ENCODE data around the gene SLC9A5.

SLC9A5 gene

GRCh38 chr16:67258161-67258835 is 9.5 kb downstream of the SLC9A5 start:
- Histone ChIP-seq H2AFZ (ENCODE audit: low read depth, low read length) (no peak overlapping the region), H3K4me2 (ENCODE audit: low read length) (no peak overlapping the region), H3K4me3 (ENCODE audit: low read length) (no peak overlapping the region), H3K9ac (ENCODE audit: low read length) (no peak overlapping the region), H3K27ac (ENCODE audit: low read length) (no peak overlapping the region), H3K27me3 (ENCODE audit: low read depth, low read length) (no peaks in the 10 kb centered on the region), H4K20me1 (ENCODE audit: insufficient read depth, low read length) (no peaks in the 10 kb centered on the region), H3K9me3 (ENCODE audit: insufficient read depth, low read length) (no peaks in the 10 kb centered on the region), H3K4me1 (ENCODE audit: low read length) (no peaks in the 10 kb centered on the region), H3K79me2 (ENCODE audit: low read length) (no peaks in the 10 kb centered on the region), H3K36me3 (replicated peaks; ENCODE audit: low read depth, low read length) (peaks cover 12% of the 10 kb centered on the region)
- no peak for TF ChIP-seq EZH2phosphoT487 (IDR thresholded peaks at IDR 0.05; ENCODE audit: low read depth)
- no peak for TF ChIP-seq CTCF (IDR thresholded peaks at IDR 0.05; ENCODE audit: low read depth, low read length)

- H3K4me2 ChIP-seq (ENCODE audit: low read length) = no peak overlapping the region
- no peaks in the 10 kb centered on the region for H3K27me3 ChIP-seq (ENCODE audit: low read depth, low read length)
- H3K27ac ChIP-seq (ENCODE audit: low read length) = no peak overlapping the region
- H3K4me3 ChIP-seq (ENCODE audit: low read length) = no peak overlapping the region
- H3K79me2 ChIP-seq (ENCODE audit: low read length) = no peaks in the 10 kb centered on the region
- no peak overlapping the region for H2AFZ ChIP-seq (ENCODE audit: low read depth, low read length)
- H3K36me3 ChIP-seq (replicated peaks; ENCODE audit: low read depth, low read length) = peaks cover 12% of the 10 kb centered on the region
- TF ChIP-seq EZH2phosphoT487 (IDR thresholded peaks at IDR 0.05; ENCODE audit: low read depth) (no peak), CTCF (IDR thresholded peaks at IDR 0.05; ENCODE audit: low read depth, low read length) (no peak)
- no peaks in the 10 kb centered on the region for H4K20me1 ChIP-seq (ENCODE audit: insufficient read depth, low read length)
- H3K9me3 ChIP-seq (ENCODE audit: insufficient read depth, low read length) = no peaks in the 10 kb centered on the region
- no peak overlapping the region for H3K9ac ChIP-seq (ENCODE audit: low read length)
- no peaks in the 10 kb centered on the region for H3K4me1 ChIP-seq (ENCODE audit: low read length)
These were observed 10.9 kb downstream of the SLC9A5 start for GRCh38 chr16:67259705-67260104.

- TF ChIP-seq CTCF (IDR thresholded peaks at IDR 0.05; ENCODE audit: low read depth, low read length) (peak; percentile 65), EZH2phosphoT487 (IDR thresholded peaks at IDR 0.05; ENCODE audit: low read depth) (no peak)
- Histone ChIP-seq H3K79me2 (ENCODE audit: low read length) (no peaks in the 10 kb centered on the region), H3K9ac (ENCODE audit: low read length) (no peak overlapping the region)
These were observed 11.8 kb downstream of the SLC9A5 start for GRCh38 chr16:67260426-67261063.

GRCh38 chr16:67263201-67263600 is 14.4 kb downstream of the SLC9A5 start:
- no peaks in the 10 kb centered on the region for H3K9me3 ChIP-seq (ENCODE audit: insufficient read depth, low read length)
- H3K4me3 ChIP-seq (ENCODE audit: low read length) = no peak overlapping the region
- peaks cover 3% of the 10 kb centered on the region for H3K36me3 ChIP-seq (replicated peaks; ENCODE audit: low read depth, low read length)
- no peak for TF ChIP-seq CTCF (IDR thresholded peaks at IDR 0.05; ENCODE audit: low read depth, low read length)
- no peak for TF ChIP-seq EZH2phosphoT487 (IDR thresholded peaks at IDR 0.05; ENCODE audit: low read depth)
- H3K4me2 ChIP-seq (ENCODE audit: low read length) = no peak overlapping the region
- H3K27ac ChIP-seq (ENCODE audit: low read length) = no peak overlapping the region
- no peaks in the 10 kb centered on the region for H3K4me1 ChIP-seq (ENCODE audit: low read length)
- H3K9ac ChIP-seq (ENCODE audit: low read length) = no peak overlapping the region
- H3K27me3 ChIP-seq (ENCODE audit: low read depth, low read length) = no peaks in the 10 kb centered on the region
- no peaks in the 10 kb centered on the region for H3K79me2 ChIP-seq (ENCODE audit: low read length)
- H2AFZ ChIP-seq (ENCODE audit: low read depth, low read length) = no peak overlapping the region
- H4K20me1 ChIP-seq (ENCODE audit: insufficient read depth, low read length) = no peaks in the 10 kb centered on the region

More at GRCh38 chr16:67260426-67261063, 11.8 kb downstream of the SLC9A5 start:
- Histone ChIP-seq H3K4me1 (ENCODE audit: low read length) (no peaks in the 10 kb centered on the region), H3K27me3 (ENCODE audit: low read depth, low read length) (no peaks in the 10 kb centered on the region), H3K27ac (ENCODE audit: low read length) (no peak overlapping the region), H3K4me3 (ENCODE audit: low read length) (no peak overlapping the region), H3K9me3 (ENCODE audit: insufficient read depth, low read length) (no peaks in the 10 kb centered on the region), H2AFZ (ENCODE audit: low read depth, low read length) (no peak overlapping the region), H3K4me2 (ENCODE audit: low read length) (no peak overlapping the region), H4K20me1 (ENCODE audit: insufficient read depth, low read length) (no peaks in the 10 kb centered on the region), H3K36me3 (replicated peaks; ENCODE audit: low read depth, low read length) (peaks cover 12% of the 10 kb centered on the region)
